ENCODE measurements around the gene KNTC1.
"Not testable (repeated sequence)": the region's sequence is repeated elsewhere in the genome, so short reads cannot be mapped to it uniquely, and the experiment has no call there.

Gene KNTC1

GRCh38 chr12:122544537-122544936 lies 17.5 kb downstream of the KNTC1 start:
- no peak for DNase-seq (ENCODE audit: low read depth)
- H3K4me3 ChIP-seq (ENCODE audit: low read length): no peak overlapping the region
- TF ChIP-seq, protein P1, sequence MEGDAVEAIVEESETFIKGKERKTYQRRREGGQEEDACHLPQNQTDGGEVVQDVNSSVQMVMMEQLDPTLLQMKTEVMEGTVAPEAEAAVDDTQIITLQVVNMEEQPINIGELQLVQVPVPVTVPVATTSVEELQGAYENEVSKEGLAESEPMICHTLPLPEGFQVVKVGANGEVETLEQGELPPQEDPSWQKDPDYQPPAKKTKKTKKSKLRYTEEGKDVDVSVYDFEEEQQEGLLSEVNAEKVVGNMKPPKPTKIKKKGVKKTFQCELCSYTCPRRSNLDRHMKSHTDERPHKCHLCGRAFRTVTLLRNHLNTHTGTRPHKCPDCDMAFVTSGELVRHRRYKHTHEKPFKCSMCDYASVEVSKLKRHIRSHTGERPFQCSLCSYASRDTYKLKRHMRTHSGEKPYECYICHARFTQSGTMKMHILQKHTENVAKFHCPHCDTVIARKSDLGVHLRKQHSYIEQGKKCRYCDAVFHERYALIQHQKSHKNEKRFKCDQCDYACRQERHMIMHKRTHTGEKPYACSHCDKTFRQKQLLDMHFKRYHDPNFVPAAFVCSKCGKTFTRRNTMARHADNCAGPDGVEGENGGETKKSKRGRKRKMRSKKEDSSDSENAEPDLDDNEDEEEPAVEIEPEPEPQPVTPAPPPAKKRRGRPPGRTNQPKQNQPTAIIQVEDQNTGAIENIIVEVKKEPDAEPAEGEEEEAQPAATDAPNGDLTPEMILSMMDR (conservative IDR thresholded peaks at IDR 0.05; ENCODE audit: low read length): no peak

GRCh38 chr12:122545855-122546254 lies 18.8 kb downstream of the KNTC1 start:
- no peak overlapping the region for H3K4me3 ChIP-seq (ENCODE audit: low read length)
- TF ChIP-seq, protein P1 (conservative IDR thresholded peaks at IDR 0.05; ENCODE audit: low read length): no peak
- DNase-seq (ENCODE audit: low read depth): no peak

DNA sequence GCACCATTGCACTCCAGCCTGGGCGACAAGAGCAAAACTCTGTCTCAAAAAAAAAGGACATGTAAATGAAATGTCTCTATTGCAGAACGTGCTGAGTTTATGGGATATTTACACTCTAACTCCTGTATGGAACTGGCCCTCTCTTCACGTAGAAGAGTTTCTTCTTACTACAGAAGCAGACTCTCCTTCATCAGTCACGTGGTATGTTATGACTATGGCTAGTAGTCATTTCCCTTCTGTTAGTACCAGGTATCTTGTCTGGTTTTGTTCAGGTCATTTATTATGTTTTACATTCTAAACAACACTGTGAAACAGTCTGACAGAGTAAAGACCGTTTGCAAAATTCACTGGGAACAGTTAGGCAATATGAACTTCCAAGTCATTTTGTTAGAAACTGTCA lies 20.3 kb downstream of the KNTC1 start:
- no peak overlapping the region for H3K4me3 ChIP-seq (ENCODE audit: low read length)
- DNase-seq (ENCODE audit: low read depth): no peak
- TF ChIP-seq, protein P1 (conservative IDR thresholded peaks at IDR 0.05; ENCODE audit: low read length): no peak

DNA sequence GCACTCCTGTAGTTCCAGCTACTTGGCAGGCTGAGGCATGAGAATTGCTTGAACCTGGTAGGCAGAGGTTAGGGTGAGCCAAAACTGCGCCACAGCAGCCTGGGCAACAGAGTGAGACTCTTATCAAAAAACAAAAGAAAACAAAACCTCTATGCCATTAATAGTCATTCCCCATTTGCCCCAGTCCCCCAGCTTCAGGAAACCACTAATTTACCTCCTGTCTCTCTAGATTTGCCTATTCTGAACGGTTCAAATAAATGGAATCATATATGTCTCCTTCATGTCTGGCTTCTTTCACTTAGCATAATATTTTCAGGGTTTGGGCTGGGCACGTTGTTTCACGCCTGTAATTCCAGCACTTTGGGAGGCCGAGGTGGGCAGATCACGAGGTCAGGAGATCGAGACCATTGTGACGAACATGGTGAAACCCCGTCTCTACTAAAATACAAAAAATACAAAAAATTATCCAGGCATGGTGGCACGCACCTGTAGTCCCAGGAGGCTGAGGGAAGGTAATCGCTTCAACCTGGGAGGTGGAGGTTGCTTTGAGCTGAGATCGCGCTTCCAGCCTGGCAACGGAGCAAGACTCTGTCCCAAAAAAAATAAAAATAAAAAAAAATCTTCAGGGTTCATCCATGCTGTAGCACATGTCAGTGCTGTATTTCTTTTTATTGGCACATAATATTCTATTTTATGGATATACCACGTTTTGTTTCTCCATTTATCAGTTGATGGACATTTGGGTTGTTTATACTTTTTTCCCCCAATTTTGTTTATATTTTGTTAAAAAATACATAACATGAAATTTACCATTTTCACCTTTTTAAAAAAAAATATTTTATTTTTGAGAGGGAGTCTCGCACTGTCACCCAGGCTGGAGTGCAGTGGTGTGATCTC lies 31.9 kb downstream of the KNTC1 start:
- TF ChIP-seq, protein P1 (conservative IDR thresholded peaks at IDR 0.05; ENCODE audit: low read length): no peak
- H3K4me3 ChIP-seq (ENCODE audit: low read length): no peak overlapping the region
- DNase-seq (ENCODE audit: low read depth): no peak

DNA sequence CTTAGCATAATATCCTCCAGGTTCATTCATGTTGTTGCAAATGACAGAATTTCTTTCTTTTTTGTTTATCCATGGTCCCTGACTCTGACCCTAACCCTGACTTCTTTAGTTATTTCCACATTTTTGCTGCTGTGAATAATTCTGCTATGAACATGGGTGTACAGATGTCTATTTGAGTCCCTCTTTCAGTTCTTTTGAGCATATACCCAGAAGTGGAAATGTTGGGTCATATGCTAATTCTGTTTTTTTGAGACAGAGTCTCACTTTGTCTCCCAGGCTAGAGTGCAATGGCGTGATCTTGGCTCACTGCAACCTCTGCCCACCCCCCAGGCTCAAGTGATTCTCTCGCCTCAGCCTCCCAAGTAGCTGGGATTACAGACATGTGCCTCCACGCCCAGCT lies 33.1 kb downstream of the KNTC1 start:
- DNase-seq (ENCODE audit: low read depth): no peak

GRCh38 chr12:122563361-122563760 lies 36.3 kb downstream of the KNTC1 start:
- TF ChIP-seq, protein P1 (conservative IDR thresholded peaks at IDR 0.05; ENCODE audit: low read length): no peak

More for the DNA sequence above, 33.1 kb downstream of the KNTC1 start:
- no peak overlapping the region for H3K4me3 ChIP-seq (ENCODE audit: low read length)
- TF ChIP-seq, protein P1 (conservative IDR thresholded peaks at IDR 0.05; ENCODE audit: low read length): no peak

GRCh38 chr12:122566816-122567215 lies 39.8 kb downstream of the KNTC1 start:
- DNase-seq (ENCODE audit: low read depth): not testable (repeated sequence)

More at GRCh38 chr12:122563361-122563760, 36.3 kb downstream of the KNTC1 start:
- H3K4me3 ChIP-seq (ENCODE audit: low read length): no peak overlapping the region
- DNase-seq (ENCODE audit: low read depth): no peak

More at GRCh38 chr12:122566816-122567215, 39.8 kb downstream of the KNTC1 start:
- H3K4me3 ChIP-seq (ENCODE audit: low read length): not testable (repeated sequence)
